HFF-Myc (cell line): ENCODE results near the gene HTD2.

Source experiments
- DNase-seq: peaks from one replicate; pipeline ENCODE4 v3.0.0-alpha.2; 2011; ENCODE audit warnings: low read depth; ENCODE audit errors: extremely low read depth
- H3K4me3 ChIP-seq: replicated peaks from 2 replicates; pipeline ENCODE4 v1.5.1; 2011; ENCODE audit warnings: low read depth, mild to moderate bottlenecking, control low read depth, low read length
- TF ChIP-seq, protein P1 (sequence below): IDR thresholded peaks from 2 replicates; pipeline ENCODE4 v1.5.1; 2012; ENCODE audit warnings: mild to moderate bottlenecking, low read depth, low read length, control low read depth; ENCODE audit errors: missing control alignments

HTD2 gene

GRCh38 chr3:58366699-58367098 lies 60.4 kb downstream of the HTD2 start:
- TF ChIP-seq, protein P1, sequence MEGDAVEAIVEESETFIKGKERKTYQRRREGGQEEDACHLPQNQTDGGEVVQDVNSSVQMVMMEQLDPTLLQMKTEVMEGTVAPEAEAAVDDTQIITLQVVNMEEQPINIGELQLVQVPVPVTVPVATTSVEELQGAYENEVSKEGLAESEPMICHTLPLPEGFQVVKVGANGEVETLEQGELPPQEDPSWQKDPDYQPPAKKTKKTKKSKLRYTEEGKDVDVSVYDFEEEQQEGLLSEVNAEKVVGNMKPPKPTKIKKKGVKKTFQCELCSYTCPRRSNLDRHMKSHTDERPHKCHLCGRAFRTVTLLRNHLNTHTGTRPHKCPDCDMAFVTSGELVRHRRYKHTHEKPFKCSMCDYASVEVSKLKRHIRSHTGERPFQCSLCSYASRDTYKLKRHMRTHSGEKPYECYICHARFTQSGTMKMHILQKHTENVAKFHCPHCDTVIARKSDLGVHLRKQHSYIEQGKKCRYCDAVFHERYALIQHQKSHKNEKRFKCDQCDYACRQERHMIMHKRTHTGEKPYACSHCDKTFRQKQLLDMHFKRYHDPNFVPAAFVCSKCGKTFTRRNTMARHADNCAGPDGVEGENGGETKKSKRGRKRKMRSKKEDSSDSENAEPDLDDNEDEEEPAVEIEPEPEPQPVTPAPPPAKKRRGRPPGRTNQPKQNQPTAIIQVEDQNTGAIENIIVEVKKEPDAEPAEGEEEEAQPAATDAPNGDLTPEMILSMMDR, result no peak
- no peak for DNase-seq
- no peak overlapping the region for H3K4me3 ChIP-seq

- DNase-seq, result no peak
- TF ChIP-seq, protein P1, result no peak
- H3K4me3 ChIP-seq, result no peak overlapping the region
Observed at GRCh38 chr3:58369038-58369437, 62.7 kb downstream of the HTD2 start.
